Skeletal muscle tissue (tissue), 4 donors: ENCODE results near the gene MAGEC1. TPM values are rescaled to one million over a fixed set of nuclear protein-coding genes. Genes with fewer than 3 reads are reported as not detected.

ENCODE experiments used
- H3K27ac ChIP-seq: one replicate; pipeline ENCODE4 v1.7.0; 2013; ENCODE audit warnings: mild to moderate bottlenecking, low read depth, low read length, inconsistent platforms
- H3K27me3 ChIP-seq, 3 donors: one replicate each; pipeline ENCODE4 v1.7.0; 2013; ENCODE audit warnings: low read length in 3 of 3; ENCODE audit not compliant: control insufficient read depth in 3 of 3, insufficient read depth in 3 of 3
- H3K36me3 ChIP-seq, 3 donors: one replicate each; pipeline ENCODE4 v1.7.0; 2013; ENCODE audit warnings: low read length in 3 of 3; ENCODE audit not compliant: control insufficient read depth in 3 of 3, insufficient read depth in 3 of 3
- H3K4me1 ChIP-seq, 3 donors: one replicate each; pipeline ENCODE4 v1.7.0; 2013; ENCODE audit warnings: low read length in 3 of 3, mild to moderate bottlenecking in 3 of 3; ENCODE audit not compliant: control insufficient read depth in 3 of 3, insufficient read depth in 3 of 3
- H3K4me3 ChIP-seq, 3 donors: one replicate each; pipeline ENCODE4 v1.7.0; 2013; ENCODE audit warnings: low read length in 3 of 3
- H3K9ac ChIP-seq, 3 donors: one replicate each; pipeline ENCODE4 v1.7.0; 2013; ENCODE audit warnings: low read length in 3 of 3, mild to moderate bottlenecking in 3 of 3, moderate library complexity in 2 of 3, low read depth in 1 of 3
- H3K9me3 ChIP-seq, 3 donors: one replicate each; pipeline ENCODE4 v1.7.0; 2013; ENCODE audit warnings: low read length in 3 of 3; ENCODE audit not compliant: control insufficient read depth in 3 of 3
- total RNA-seq: library from RNA; depleted of rRNA; stranded (reverse); fragments of >200 nt; gene quantifications from one replicate; pipeline ENCODE4 v1.2.3, GENCODE V29; 2014
- donor health status: Osteomylitis.

MAGEC1 gene
- total RNA-seq, 1 donor from 2014 or later: not detected

- H3K36me3 ChIP-seq: no peaks in the 10 kb centered on the region
- no peaks in the 10 kb centered on the region for H3K4me1 ChIP-seq
- no peak overlapping the region for H3K4me3 ChIP-seq
- H3K9me3 ChIP-seq: no peaks in the 10 kb centered on the region
- no peak overlapping the region for H3K27ac ChIP-seq
- no peak overlapping the region for H3K9ac ChIP-seq
- H3K27me3 ChIP-seq: no peaks in the 10 kb centered on the region
These were observed 20.6 kb downstream of the MAGEC1 start for GRCh38 chrX:141924293-141924692.

- Histone ChIP-seq H3K36me3 (no peaks in the 10 kb centered on the region), H3K9me3 (peaks cover 0 to 3% (median 0%) of the 10 kb centered on the region in 3 donors), H3K9ac (no peak overlapping the region), H3K27me3 (no peaks in the 10 kb centered on the region), H3K27ac (no peak overlapping the region), H3K4me3 (no peak overlapping the region), H3K4me1 (no peaks in the 10 kb centered on the region)
These were observed 24.7 kb downstream of the MAGEC1 start for GRCh38 chrX:141928432-141928831.

DNA sequence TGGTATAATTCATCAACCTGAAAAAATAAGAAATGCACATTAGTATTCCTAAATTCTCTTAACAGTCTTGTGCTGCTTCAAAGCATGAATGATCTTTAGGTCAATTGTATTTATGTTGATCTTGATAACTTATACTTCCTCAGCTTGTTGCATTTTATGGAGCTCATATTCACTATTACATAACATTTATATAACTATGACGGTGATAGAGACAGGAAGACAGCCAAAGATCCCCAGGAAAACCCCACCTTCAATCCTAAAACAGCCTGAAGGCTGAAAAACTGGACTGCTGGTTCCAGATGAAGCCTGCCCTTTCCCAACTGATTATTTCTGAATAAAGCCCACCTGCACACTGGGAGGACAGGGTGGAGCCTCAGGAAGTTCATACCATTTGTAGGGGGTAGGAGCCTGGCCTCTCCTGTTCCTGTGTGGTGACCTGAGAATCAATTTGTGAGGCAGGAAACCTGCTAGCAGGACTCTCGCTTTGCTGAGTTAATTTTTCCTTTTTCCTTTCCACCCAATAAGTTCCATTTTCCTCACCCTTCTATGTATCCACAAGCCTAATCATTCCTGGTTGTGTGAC, 30.5 kb downstream of the MAGEC1 start:
- H3K36me3 ChIP-seq: no peaks in the 10 kb centered on the region
- no peaks in the 10 kb centered on the region for H3K4me1 ChIP-seq
- H3K9me3 ChIP-seq: peaks cover 0 to 3% (median 0%) of the 10 kb centered on the region in 3 donors
- no peak overlapping the region for H3K4me3 ChIP-seq
- H3K27me3 ChIP-seq: no peaks in the 10 kb centered on the region
- H3K27ac ChIP-seq: no peak overlapping the region
- no peak overlapping the region for H3K9ac ChIP-seq

DNA sequence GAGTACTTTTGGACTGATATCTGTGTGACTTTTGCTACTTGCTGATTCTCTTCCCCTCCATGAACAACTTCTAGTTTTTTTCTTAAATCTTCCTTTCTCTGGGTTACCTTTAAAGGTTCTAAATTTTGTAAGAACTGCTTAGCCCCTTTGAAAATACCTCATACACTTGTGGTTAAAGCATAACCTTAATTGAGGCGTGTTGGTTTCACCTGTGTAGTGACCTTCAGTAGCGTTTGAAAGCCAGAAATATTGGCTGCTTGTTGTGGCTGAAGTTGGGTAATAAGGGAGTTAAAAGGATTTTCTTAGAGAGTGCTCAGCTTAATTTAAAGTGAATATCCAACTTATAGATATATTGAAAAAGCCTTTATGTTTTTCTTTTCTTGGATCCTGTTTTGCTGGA, 32.0 kb downstream of the MAGEC1 start:
- no peaks in the 10 kb centered on the region for H3K36me3 ChIP-seq
- H3K4me3 ChIP-seq: no peak overlapping the region
- H3K9ac ChIP-seq: no peak overlapping the region
- no peaks in the 10 kb centered on the region for H3K4me1 ChIP-seq
- H3K27me3 ChIP-seq: no peaks in the 10 kb centered on the region
- H3K27ac ChIP-seq: no peak overlapping the region
- peaks cover 0 to 3% (median 0%) of the 10 kb centered on the region in 3 donors for H3K9me3 ChIP-seq

GRCh38 chrX:141936080-141936479, 32.4 kb downstream of the MAGEC1 start:
- H3K27me3 ChIP-seq: no peaks in the 10 kb centered on the region
- no peak overlapping the region for H3K27ac ChIP-seq
- H3K9ac ChIP-seq: no peak overlapping the region
- no peaks in the 10 kb centered on the region for H3K36me3 ChIP-seq
- H3K4me1 ChIP-seq: no peaks in the 10 kb centered on the region
- peaks cover 0 to 3% (median 0%) of the 10 kb centered on the region in 3 donors for H3K9me3 ChIP-seq
- no peak overlapping the region for H3K4me3 ChIP-seq

- no peaks in the 10 kb centered on the region for H3K9me3 ChIP-seq
- H3K27ac ChIP-seq: no peak overlapping the region
- H3K9ac ChIP-seq: no peak overlapping the region
- H3K27me3 ChIP-seq: no peaks in the 10 kb centered on the region
- H3K4me1 ChIP-seq: no peaks in the 10 kb centered on the region
- no peaks in the 10 kb centered on the region for H3K36me3 ChIP-seq
- no peak overlapping the region for H3K4me3 ChIP-seq
These were observed 37.5 kb downstream of the MAGEC1 start for GRCh38 chrX:141941234-141941633.

DNA sequence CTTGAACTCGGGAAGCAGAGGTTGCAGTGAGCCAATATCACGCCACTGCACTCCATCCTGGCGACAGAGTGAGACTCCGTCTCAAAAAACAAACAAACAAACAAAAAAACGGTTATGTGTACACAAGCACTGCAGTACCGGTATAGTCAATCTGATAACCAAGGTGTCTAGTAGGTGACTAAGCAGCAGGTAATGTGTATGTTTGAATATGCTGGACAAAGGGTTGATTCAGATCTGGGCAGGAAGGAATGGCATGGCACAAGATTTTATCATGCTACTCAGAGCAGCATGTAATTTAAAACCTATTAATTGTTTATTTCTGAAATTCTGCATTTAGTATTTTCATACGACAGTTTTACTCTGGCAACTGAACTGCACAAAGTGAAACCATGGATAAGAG, 41.7 kb downstream of the MAGEC1 start:
- H3K4me3 ChIP-seq: no peak overlapping the region
- H3K9me3 ChIP-seq: no peaks in the 10 kb centered on the region
- no peak overlapping the region for H3K27ac ChIP-seq
- H3K4me1 ChIP-seq: no peaks in the 10 kb centered on the region
- no peak overlapping the region for H3K9ac ChIP-seq
- no peaks in the 10 kb centered on the region for H3K36me3 ChIP-seq
- H3K27me3 ChIP-seq: no peaks in the 10 kb centered on the region

DNA sequence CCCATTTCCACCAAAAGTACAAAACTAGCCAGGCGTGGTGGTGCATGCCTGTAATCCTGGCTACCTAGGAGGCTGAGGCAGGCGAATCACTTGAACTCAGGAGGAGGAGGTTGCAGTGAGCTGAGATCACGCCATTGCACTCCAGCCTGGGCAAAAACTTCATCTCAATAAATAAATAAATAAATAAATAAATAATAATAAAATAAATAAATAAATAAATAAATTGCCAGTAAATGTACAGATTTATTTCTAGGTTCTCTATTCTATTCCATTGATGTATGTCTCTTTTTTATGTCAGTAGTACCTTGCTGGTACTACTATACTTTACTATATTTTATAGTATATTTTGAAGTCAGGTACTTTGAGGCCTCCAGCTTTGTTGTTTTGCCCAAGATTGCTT, 43.7 kb downstream of the MAGEC1 start:
- Histone ChIP-seq H3K9me3 (no peaks in the 10 kb centered on the region), H3K4me1 (no peaks in the 10 kb centered on the region), H3K27ac (no peak overlapping the region), H3K4me3 (no peak overlapping the region), H3K9ac (no peak overlapping the region), H3K36me3 (no peaks in the 10 kb centered on the region), H3K27me3 (no peaks in the 10 kb centered on the region)

- H3K27ac ChIP-seq: no peak overlapping the region
- H3K9ac ChIP-seq: no peak overlapping the region
- H3K4me1 ChIP-seq: no peaks in the 10 kb centered on the region
- H3K4me3 ChIP-seq: no peak overlapping the region
- H3K27me3 ChIP-seq: no peaks in the 10 kb centered on the region
- H3K9me3 ChIP-seq: no peaks in the 10 kb centered on the region
- no peaks in the 10 kb centered on the region for H3K36me3 ChIP-seq
These were observed 48.9 kb downstream of the MAGEC1 start for GRCh38 chrX:141952603-141953002.

GRCh38 chrX:141958675-141959074, 55.0 kb downstream of the MAGEC1 start:
- Histone ChIP-seq H3K4me3 (no peak overlapping the region), H3K9ac (no peak overlapping the region), H3K27me3 (no peaks in the 10 kb centered on the region), H3K36me3 (no peaks in the 10 kb centered on the region), H3K27ac (no peak overlapping the region), H3K4me1 (no peaks in the 10 kb centered on the region), H3K9me3 (no peaks in the 10 kb centered on the region)
